Heart left ventricle (tissue), 16 donors: ENCODE data around the gene TRAPPC10. TPM values are rescaled to one million over a fixed set of nuclear protein-coding genes. Genes with fewer than 3 reads are reported as not detected.

Experiments
- ATAC-seq, 4 donors: fragments of 200-7000 bp; cut with Tn5 transposase; one replicate each; pipeline ENCODE4 v1.9.1; 2020 to 2022; ENCODE audit warnings: moderate library complexity in 4 of 4, mild to moderate bottlenecking in 3 of 4, moderate number of reproducible peaks in 1 of 4
- DNase-seq, 5 donors: peaks; one replicate each; pipeline ENCODE4 v3.0.0-alpha.2; 2020
- H3K27ac ChIP-seq, 12 donors: fragments of 200-600 bp; sonication (generic) in 4 of 12; one replicate each; pipeline versions ENCODE4 v1.5.0 to v1.8.0; 2016 to 2022; ENCODE audit warnings: mild to moderate bottlenecking in 2 of 12
- H3K27me3 ChIP-seq, 9 donors: fragments of 200-600 bp; sonication (generic) in 2 of 9; one replicate each; pipeline versions ENCODE4 v1.5.1 to v1.8.0; 2016 to 2022; ENCODE audit warnings: mild to moderate bottlenecking in 3 of 9
- H3K36me3 ChIP-seq, 9 donors: fragments of 200-600 bp; sonication (generic) in 2 of 9; one replicate each; pipeline versions ENCODE4 v1.5.0 to v1.8.0; 2018 to 2022; ENCODE audit warnings: mild to moderate bottlenecking in 2 of 9
- H3K4me1 ChIP-seq, 12 donors: fragments of 200-600 bp; sonication (generic) in 4 of 12; one replicate each; pipeline versions ENCODE4 v1.5.0 to v1.8.0; 2016 to 2022; ENCODE audit warnings: mild to moderate bottlenecking in 3 of 12
- H3K4me3 ChIP-seq, 12 donors: fragments of 200-600 bp; sonication (generic) in 4 of 12; one replicate each; pipeline versions ENCODE4 v1.5.0 to v1.8.0; 2017 to 2022; ENCODE audit warnings: mild to moderate bottlenecking in 9 of 12, moderate library complexity in 4 of 12
- H3K9me3 ChIP-seq, 12 donors: fragments of 200-600 bp; sonication (generic) in 4 of 12; one replicate each; pipeline versions ENCODE4 v1.5.0 to v1.8.0; 2016 to 2022; ENCODE audit warnings: mild to moderate bottlenecking in 1 of 12
- POLR2A ChIP-seq, 2 donors: fragments of 450-650 bp; IDR thresholded peaks; one replicate each; pipeline ENCODE4 v1.6.1; 2017; ENCODE audit warnings: antibody characterized with exemption in 2 of 2, mild to moderate bottlenecking in 2 of 2, moderate library complexity in 2 of 2
- WGBS, 4 donors: extraction: QIAGEN DNeasy Blood & Tissue Kit in 2 of 4; methylation state at CpG; one replicate each; pipeline versions ENCODE4 v1.1.5 to v1.1.7; 2013 to 2018; 5-methylcytosine and 5-hydroxymethylcytosine counted together
- intact Hi-C, 10 donors: fragments of 100-400 bp; cut with DNase I; formaldehyde crosslinking; loops; one replicate each; pipeline versions ENCODE4 v1.11.1 to v1.14.2; 2022
- polyA plus RNA-seq, 2 donors: library from polyadenylated mRNA; stranded (reverse); fragments of 200-250 nt; gene quantifications; one replicate each; pipeline ENCODE4 v1.2.3, GENCODE V29; 2013
- total RNA-seq, 9 donors: library from RNA; depleted of rRNA in 2 of 9; stranded (reverse); fragments of >200 nt in 2 of 9; fragmentation: NEBNext Ultra II Directional in 3 of 9; extraction: Animal tissue kit (Norgen Biotek cat#: 25700) in 3 of 9; gene quantifications; one replicate each; pipeline versions ENCODE4 v1.1.0 to v1.2.4, GENCODE V29; 2016 to 2023
- TF ChIP-seq, protein P1 (sequence below), 12 donors: fragments of 200-600 bp; sonication (generic) in 4 of 12; IDR thresholded peaks; one replicate each; pipeline versions ENCODE4 v1.5.0 to v1.8.0; 2018 to 2022; ENCODE audit warnings: antibody characterized with exemption in 12 of 12, mild to moderate bottlenecking in 5 of 12
- donor health status: ischemic (EF 13 %, LVEDD 7.1; RV severe dilation, severe dysfunction).
- donor health status: healthy with polysubstance abuse.
- donor health status: DM: no; HTN: yes; CAD: no.
- donor health status: DM: no; HTN: no; CAD: no.
- donor health status: ischemic (EF 25% LVEDD 6.9; RV normal size, moderate dysfunction).
- donor health status: ischemic (EF 25% LVEDD 5.7; RV mildly dilated, moderate dysfunction).
- donor health status: healthy.
- donor health status: DM: yes; HTN: yes; CAD: no.
- donor health status: ischemic (EF 35%, LVEDD 5.7; RV mildly dilated, moderate dysfunction).
- donor health status: nonischemic (EF 11% LVEDD 7.7; RV severe dilation, severe dysfunction).
- donor health status: DM: yes; HTN: yes; CAD: no.
- donor health status: PGD.
- donor health status: ischemic (EF 29% LVEDD 5.4; RV normal size, mild dysfunction).
- donor health status: nonischemic (EF 23%, LVEDD 6.1; RV moderate dilation, normal function).

TRAPPC10 gene
- total and polyA plus RNA-seq, 11 donors, result 5.6 to 32.0 (median 22.1) TPM

DNA sequence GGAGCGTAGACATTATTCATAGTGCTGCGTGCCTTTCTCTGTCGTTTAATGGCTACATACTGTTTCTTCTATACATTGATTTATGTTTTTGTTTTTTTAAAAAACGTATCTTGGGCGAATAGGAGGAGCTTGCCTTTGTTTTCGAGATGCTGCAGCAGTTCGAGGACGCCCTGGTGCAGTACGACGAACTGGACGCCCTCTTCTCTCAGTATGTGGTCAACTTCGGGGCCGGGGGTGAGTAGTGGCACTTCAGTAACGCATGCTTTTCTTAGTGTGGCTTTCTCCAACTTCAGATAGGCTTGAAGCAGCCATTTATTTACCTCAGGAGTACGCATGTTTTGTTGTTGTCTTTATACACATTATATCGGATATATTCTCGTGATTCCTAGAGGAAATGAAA is 46.9 kb downstream of the TRAPPC10 start:
- Histone ChIP-seq H3K4me1 (peaks cover 0 to 12% (median 0%) of the 10 kb centered on the region in 12 donors), H3K36me3 (peaks cover 0 to 88% (median 78%) of the 10 kb centered on the region in 9 donors), H3K27ac (no peak overlapping the region), H3K4me3 (no peak overlapping the region), H3K9me3 (no peaks in the 10 kb centered on the region), H3K27me3 (no peaks in the 10 kb centered on the region)
- no peak for ATAC-seq
- intact Hi-C loops, result loop anchor here in 2 of 10 donors (5.0 to 10.0 kb wide), 3 partner anchors 244 to 1053 kb away; partner anchors contain the start of gene PFKL (in 1 of the 2)
- WGBS, 4 donors, result 92 to 94% (median 93%) methylated on average over 17 of the region's 17 CpGs
- no peak for DNase-seq
- TF ChIP-seq, protein P1, sequence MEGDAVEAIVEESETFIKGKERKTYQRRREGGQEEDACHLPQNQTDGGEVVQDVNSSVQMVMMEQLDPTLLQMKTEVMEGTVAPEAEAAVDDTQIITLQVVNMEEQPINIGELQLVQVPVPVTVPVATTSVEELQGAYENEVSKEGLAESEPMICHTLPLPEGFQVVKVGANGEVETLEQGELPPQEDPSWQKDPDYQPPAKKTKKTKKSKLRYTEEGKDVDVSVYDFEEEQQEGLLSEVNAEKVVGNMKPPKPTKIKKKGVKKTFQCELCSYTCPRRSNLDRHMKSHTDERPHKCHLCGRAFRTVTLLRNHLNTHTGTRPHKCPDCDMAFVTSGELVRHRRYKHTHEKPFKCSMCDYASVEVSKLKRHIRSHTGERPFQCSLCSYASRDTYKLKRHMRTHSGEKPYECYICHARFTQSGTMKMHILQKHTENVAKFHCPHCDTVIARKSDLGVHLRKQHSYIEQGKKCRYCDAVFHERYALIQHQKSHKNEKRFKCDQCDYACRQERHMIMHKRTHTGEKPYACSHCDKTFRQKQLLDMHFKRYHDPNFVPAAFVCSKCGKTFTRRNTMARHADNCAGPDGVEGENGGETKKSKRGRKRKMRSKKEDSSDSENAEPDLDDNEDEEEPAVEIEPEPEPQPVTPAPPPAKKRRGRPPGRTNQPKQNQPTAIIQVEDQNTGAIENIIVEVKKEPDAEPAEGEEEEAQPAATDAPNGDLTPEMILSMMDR (IDR thresholded peaks at IDR 0.05), result no peak
- no peak for TF ChIP-seq POLR2A (IDR thresholded peaks at IDR 0.05)

DNA sequence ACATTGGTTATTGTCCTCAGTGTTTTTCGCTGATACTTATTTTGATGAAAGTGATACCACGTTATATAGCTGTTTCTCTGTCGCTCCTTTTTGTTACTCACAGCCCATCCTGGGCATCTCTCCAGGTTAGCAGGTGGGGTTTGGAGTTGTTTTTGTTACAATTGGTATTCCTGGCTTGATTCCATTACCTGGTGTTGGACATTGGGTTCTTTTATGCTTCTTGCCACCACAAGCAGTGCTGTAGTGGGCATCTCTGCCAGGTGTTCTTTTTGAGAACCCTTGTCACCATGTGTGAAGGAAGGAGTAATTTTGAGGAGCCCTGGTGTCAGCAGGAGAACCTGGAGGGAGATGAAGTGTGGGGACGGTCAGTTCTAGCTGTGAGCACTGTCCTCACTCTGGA is 47.6 kb downstream of the TRAPPC10 start:
- WGBS, 4 donors, result 83 to 94% (median 90%) methylated on average over 4 of the region's 4 CpGs
- peaks cover 0 to 7% (median 0%) of the 10 kb centered on the region in 12 donors for H3K4me1 ChIP-seq
- no peaks in the 10 kb centered on the region for H3K9me3 ChIP-seq
- H3K36me3 ChIP-seq, result peaks cover 0 to 94% (median 85%) of the 10 kb centered on the region in 9 donors
- no peak for ATAC-seq
- no peak for DNase-seq
- no peak overlapping the region for H3K4me3 ChIP-seq
- no peaks in the 10 kb centered on the region for H3K27me3 ChIP-seq
- no peak overlapping the region for H3K27ac ChIP-seq
- TF ChIP-seq POLR2A (IDR thresholded peaks at IDR 0.05), result no peak
- TF ChIP-seq, protein P1 (IDR thresholded peaks at IDR 0.05), result no peak
- intact Hi-C loops, result loop anchor here in 2 of 10 donors (5.0 to 10.0 kb wide), 3 partner anchors 245 to 1053 kb away; partner anchors contain the start of gene PFKL (in 1 of the 2)

- 94 to 96% (median 95%) methylated on average over 7 of the region's 7 CpGs for WGBS, 4 donors
- intact Hi-C loops, result no loop called here
- ATAC-seq, result peak in 1 of 4 donors; percentile 35
- no peak for DNase-seq
- Histone ChIP-seq H3K36me3 (peaks cover 0 to 94% (median 89%) of the 10 kb centered on the region in 9 donors), H3K27me3 (no peaks in the 10 kb centered on the region), H3K9me3 (no peaks in the 10 kb centered on the region), H3K4me1 (no peaks in the 10 kb centered on the region), H3K4me3 (no peak overlapping the region), H3K27ac (no peak overlapping the region)
- TF ChIP-seq, protein P1 (IDR thresholded peaks at IDR 0.05), result no peak
- no peak for TF ChIP-seq POLR2A (IDR thresholded peaks at IDR 0.05)
Measured at GRCh38 chr21:44062380-44062779, 50.3 kb downstream of the TRAPPC10 start.

GRCh38 chr21:44063151-44063912 is 51.2 kb downstream of the TRAPPC10 start:
- TF ChIP-seq, protein P1 (IDR thresholded peaks at IDR 0.05), result no peak
- TF ChIP-seq POLR2A (IDR thresholded peaks at IDR 0.05), result no peak
- Histone ChIP-seq H3K27ac (no peak overlapping the region), H3K27me3 (no peaks in the 10 kb centered on the region), H3K4me3 (no peak overlapping the region), H3K36me3 (peaks cover 0 to 94% (median 83%) of the 10 kb centered on the region in 9 donors), H3K9me3 (no peaks in the 10 kb centered on the region), H3K4me1 (no peaks in the 10 kb centered on the region)
- WGBS, 4 donors, result 92 to 96% (median 94%) methylated on average over 19 of the region's 19 CpGs
- intact Hi-C loops, result no loop called here
- no peak for DNase-seq
- ATAC-seq, result no peak
